Aorta (tissue), 5 donors: ENCODE data around the gene ZNF771. TPM values are rescaled to one million over a fixed set of nuclear protein-coding genes. Genes with fewer than 3 reads are reported as not detected.

Source experiments
- ATAC-seq: fragments of 200-7000 bp; cut with Tn5 transposase; one replicate; pipeline ENCODE4 v1.9.1; 2022; ENCODE audit warnings: moderate library complexity; ENCODE audit not compliant: low FRiP score
- DNase-seq, 2 donors: peaks; one replicate each; pipeline ENCODE4 v3.0.0-alpha.2; 2020
- H3K27ac ChIP-seq, 2 donors: one replicate each; pipeline ENCODE4 v1.5.1; 2013; ENCODE audit warnings: low read length in 2 of 2, mild to moderate bottlenecking in 2 of 2, moderate library complexity in 2 of 2, control low read depth in 1 of 2, inconsistent platforms in 1 of 2, low read depth in 1 of 2
- H3K27me3 ChIP-seq, 2 donors: one replicate each; pipeline ENCODE4 v1.6.1; 2013; ENCODE audit warnings: control low read depth in 1 of 2, low read length in 1 of 2, mild to moderate bottlenecking in 1 of 2, moderate library complexity in 1 of 2; ENCODE audit not compliant: insufficient read depth in 2 of 2, control insufficient read depth in 1 of 2
- H3K36me3 ChIP-seq, 2 donors: one replicate each; pipeline ENCODE4 v1.6.1; 2013; ENCODE audit warnings: control low read depth in 1 of 2, low read length in 1 of 2, mild to moderate bottlenecking in 1 of 2; ENCODE audit not compliant: insufficient read depth in 2 of 2, control insufficient read depth in 1 of 2
- H3K4me1 ChIP-seq, 2 donors: one replicate each; pipeline ENCODE4 v1.6.1; 2013; ENCODE audit warnings: low read length in 2 of 2, control low read depth in 1 of 2, mild to moderate bottlenecking in 1 of 2, moderate library complexity in 1 of 2; ENCODE audit not compliant: insufficient read depth in 2 of 2, control insufficient read depth in 1 of 2
- H3K4me3 ChIP-seq, 2 donors: one replicate each; pipeline ENCODE4 v1.5.1; 2013; ENCODE audit warnings: low read length in 2 of 2, control low read depth in 1 of 2, mild to moderate bottlenecking in 1 of 2
- H3K9me3 ChIP-seq: one replicate; pipeline ENCODE4 v1.6.1; 2013; ENCODE audit warnings: mild to moderate bottlenecking, low read length; ENCODE audit not compliant: control insufficient read depth
- WGBS, 2 donors: extraction: QIAGEN DNeasy Blood & Tissue Kit; methylation state at CpG; one replicate each; pipeline ENCODE4 v1.1.7; 2013; 5-methylcytosine and 5-hydroxymethylcytosine counted together
- intact Hi-C, 2 donors: fragments of 100-400 bp; cut with DNase I; formaldehyde crosslinking; loops; one replicate each; pipeline versions ENCODE4 v1.14.2 to v1.15.0; 2022
- polyA plus RNA-seq, 2 donors: library from polyadenylated mRNA; stranded (reverse); fragments of 200-250 nt; gene quantifications; one replicate each; pipeline ENCODE4 v1.2.3, GENCODE V29; 2013
- total RNA-seq, 2 donors: library from RNA; stranded (reverse); fragmentation: NEBNext Ultra II Directional; extraction: Animal tissue kit (Norgen Biotek cat#: 25700); gene quantifications; one replicate each; pipeline ENCODE4 v1.2.1, GENCODE V29; 2021
- donor health status: healthy with polysubstance abuse.
- donor health status: Bipolar disorder and iron deficiency.
- donor health status: DM: no; HTN: no; CAD: no.
- donor health status: DM: no; HTN: no; CAD: no.
- donor health status: DM: yes; HTN: yes; CAD: no.

Gene ZNF771
- total and polyA plus RNA-seq, 4 donors: 6.3 to 20.5 (median 9.4) TPM

- H3K9me3 ChIP-seq: no peaks in the 10 kb centered on the region
- DNase-seq (peak; percentile 96 to 97), ATAC-seq (peak; percentile 97)
- peak within 1 kb of the TSS; percentile 37 to 59 for H3K4me3 ChIP-seq
- H3K27ac ChIP-seq: peak within 1 kb of the TSS in 1 of 2 donors; percentile 30
- intact Hi-C loops: loop anchor here in 1 of 2 donors (2.0 kb wide), 1 partner anchor 97 kb away; the partner anchor contains the start of gene ZNF768
- no peaks in the 10 kb centered on the region for H3K27me3 ChIP-seq
- 0 to 2% methylated on average over 49 of the region's 49 CpGs for WGBS, 2 donors
- no peaks in the 10 kb centered on the region for H3K4me1 ChIP-seq
- no peaks in the 10 kb centered on the region for H3K36me3 ChIP-seq
Measured at GRCh38 chr16:30429678-30430427, 22.4 kb downstream of the ZNF771 start, which contains the start of gene DCTPP1. TSS of gene DCTPP1 (minus strand) at chr16:30430030. CDS start at chr16:30429980, 50 bp downstream.

GRCh38 chr16:30430428-30430970 lies 23.1 kb downstream of the ZNF771 start:
- intact Hi-C loops: loop anchor here in 1 of 2 donors (2.0 kb wide), 1 partner anchor 96 kb away; the partner anchor contains the start of gene ZNF768
- Histone ChIP-seq H3K9me3 (no peaks in the 10 kb centered on the region), H3K36me3 (no peaks in the 10 kb centered on the region), H3K27me3 (no peaks in the 10 kb centered on the region), H3K4me3 (no peak overlapping the region), H3K4me1 (no peaks in the 10 kb centered on the region), H3K27ac (peak overlapping the region in 1 of 2 donors; percentile 30)
- ATAC-seq (peak; percentile 44), DNase-seq (peak; percentile 57 to 79)
- WGBS, 2 donors: 48 to 51% methylated on average over 19 of the region's 19 CpGs

GRCh38 chr16:30434852-30435251 lies 27.4 kb downstream of the ZNF771 start:
- 63 to 66% methylated on average over 4 of the region's 4 CpGs for WGBS, 2 donors
- peaks cover 0 to 1% of the 10 kb centered on the region in 2 donors for H3K27me3 ChIP-seq
- H3K36me3 ChIP-seq: no peaks in the 10 kb centered on the region
- DNase-seq: no peak
- no peak overlapping the region for H3K4me3 ChIP-seq
- no peak for ATAC-seq
- intact Hi-C loops: no loop called here
- no peaks in the 10 kb centered on the region for H3K9me3 ChIP-seq
- H3K27ac ChIP-seq: no peak overlapping the region
- H3K4me1 ChIP-seq: no peaks in the 10 kb centered on the region

GRCh38 chr16:30437511-30438046 lies 30.2 kb downstream of the ZNF771 start:
- H3K27ac ChIP-seq: no peak overlapping the region
- ATAC-seq (no peak), DNase-seq (no peak)
- H3K9me3 ChIP-seq: no peaks in the 10 kb centered on the region
- WGBS, 2 donors: 73 to 74% methylated on average over 3 of the region's 3 CpGs
- no peaks in the 10 kb centered on the region for H3K4me1 ChIP-seq
- no peaks in the 10 kb centered on the region for H3K36me3 ChIP-seq
- peaks cover 0 to 1% of the 10 kb centered on the region in 2 donors for H3K27me3 ChIP-seq
- intact Hi-C loops: no loop called here
- no peak overlapping the region for H3K4me3 ChIP-seq

DNA sequence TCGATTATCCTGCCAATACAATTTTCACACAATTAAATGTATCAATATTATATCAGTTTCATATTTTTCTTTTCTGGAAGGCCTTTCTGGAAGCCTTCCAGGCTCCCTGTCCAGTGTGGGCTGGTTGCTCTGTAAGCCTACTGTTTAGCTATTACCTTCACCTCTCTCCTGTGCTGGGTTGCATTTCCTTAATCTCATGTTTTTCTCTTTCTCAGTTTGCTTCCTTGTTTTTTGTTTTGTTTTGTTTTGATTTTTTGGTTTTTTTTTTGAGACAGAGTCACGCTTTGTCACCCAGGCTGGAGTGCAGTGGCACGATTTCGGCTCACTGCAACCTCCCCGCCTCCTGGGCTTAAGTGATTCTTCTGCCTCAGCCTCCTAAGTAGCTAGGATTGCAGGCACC lies 31.4 kb downstream of the ZNF771 start:
- H3K27ac ChIP-seq: no peak overlapping the region
- no peaks in the 10 kb centered on the region for H3K4me1 ChIP-seq
- H3K27me3 ChIP-seq: peaks cover 0 to 1% of the 10 kb centered on the region in 2 donors
- intact Hi-C loops: no loop called here
- no peak for DNase-seq
- WGBS, 2 donors: 88 to 90% methylated on average over 5 of the region's 5 CpGs
- no peaks in the 10 kb centered on the region for H3K9me3 ChIP-seq
- no peaks in the 10 kb centered on the region for H3K36me3 ChIP-seq
- ATAC-seq: no peak
- no peak overlapping the region for H3K4me3 ChIP-seq

- 83 to 84% methylated on average over 6 of the region's 6 CpGs for WGBS, 2 donors
- Histone ChIP-seq H3K4me3 (no peak overlapping the region), H3K36me3 (no peaks in the 10 kb centered on the region), H3K27ac (no peak overlapping the region), H3K27me3 (peaks cover 0 to 1% of the 10 kb centered on the region in 2 donors), H3K9me3 (no peaks in the 10 kb centered on the region), H3K4me1 (no peaks in the 10 kb centered on the region)
- ATAC-seq (no peak), DNase-seq (no peak)
- intact Hi-C loops: loop anchor here in 1 of 2 donors (10.0 kb wide), 1 partner anchor 215 kb away; the partner anchor contains the start of genes FBRS and PRR14
Measured at GRCh38 chr16:30439720-30440348, 32.4 kb downstream of the ZNF771 start.

DNA sequence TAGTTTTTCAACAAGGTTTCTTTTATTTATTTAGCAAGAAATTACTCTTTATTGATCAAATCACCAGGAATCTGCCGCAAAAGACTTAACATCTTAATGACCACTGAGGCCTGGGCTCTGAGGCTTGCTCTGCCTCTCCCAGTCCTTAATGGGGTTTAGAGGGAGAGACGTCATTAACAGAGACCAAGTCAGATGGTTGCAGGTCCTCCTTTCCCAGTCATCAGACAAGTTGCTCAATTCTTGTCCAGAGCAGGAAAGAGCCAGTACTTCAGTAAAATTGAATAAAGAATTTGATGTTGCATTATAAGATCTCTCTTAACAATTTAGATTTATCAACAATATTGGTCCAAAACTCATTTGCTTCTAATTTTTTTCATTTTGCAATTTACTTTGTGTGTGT lies 36.2 kb downstream of the ZNF771 start:
- no peaks in the 10 kb centered on the region for H3K27me3 ChIP-seq
- no peak overlapping the region for H3K4me3 ChIP-seq
- DNase-seq: no peak
- ATAC-seq: no peak
- WGBS, 2 donors: 95 to 100% methylated on average over 2 of the region's 2 CpGs
- no peaks in the 10 kb centered on the region for H3K4me1 ChIP-seq
- intact Hi-C loops: loop anchor here in 1 of 2 donors (10.0 kb wide), 1 partner anchor 211 kb away; the partner anchor contains the start of genes FBRS and PRR14
- H3K27ac ChIP-seq: no peak overlapping the region
- no peaks in the 10 kb centered on the region for H3K36me3 ChIP-seq
- H3K9me3 ChIP-seq: no peaks in the 10 kb centered on the region
